HG03039 (cell line): ENCODE data around the gene HDAC1.
A peak's percentile ranks its signal among the peaks of the same experiment; 100 is the strongest.

ENCODE experiments used
- ATAC-seq: cut with Tn5 transposase; IDR thresholded peaks from one replicate; pipeline ENCODE4 v1.9.1; 2021; ENCODE audit warnings: mild to moderate bottlenecking, moderate library complexity; ENCODE audit not compliant: unreplicated experiment

HDAC1 gene

GRCh38 chr1:32321712-32322291 lies 29.9 kb downstream of the HDAC1 start:
- ATAC-seq, result no peak

DNA sequence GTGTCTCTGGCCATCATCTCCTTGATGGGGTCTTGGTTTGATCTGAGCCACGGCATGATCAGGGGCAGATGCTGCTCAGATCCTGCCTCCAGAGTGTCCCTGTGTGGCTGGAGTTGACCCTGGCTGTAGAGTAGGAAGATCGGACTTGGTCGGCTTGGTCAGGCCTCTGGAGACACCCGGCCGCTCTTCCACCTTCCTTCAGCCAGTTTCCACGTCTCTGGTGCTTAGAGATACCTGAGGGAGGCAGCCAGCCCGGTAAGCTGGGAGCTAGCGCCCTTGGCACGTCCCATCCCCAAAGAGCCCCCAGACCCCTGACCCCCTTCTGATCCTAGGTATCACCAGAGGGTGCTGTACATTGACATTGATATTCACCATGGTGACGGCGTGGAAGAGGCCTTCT lies 35.3 kb downstream of the HDAC1 start:
- no peak for ATAC-seq

GRCh38 chr1:32329931-32330466 lies 38.1 kb downstream of the HDAC1 start:
- ATAC-seq, result no peak

GRCh38 chr1:32330558-32331151 lies 38.8 kb downstream of the HDAC1 start:
- no peak for ATAC-seq

DNA sequence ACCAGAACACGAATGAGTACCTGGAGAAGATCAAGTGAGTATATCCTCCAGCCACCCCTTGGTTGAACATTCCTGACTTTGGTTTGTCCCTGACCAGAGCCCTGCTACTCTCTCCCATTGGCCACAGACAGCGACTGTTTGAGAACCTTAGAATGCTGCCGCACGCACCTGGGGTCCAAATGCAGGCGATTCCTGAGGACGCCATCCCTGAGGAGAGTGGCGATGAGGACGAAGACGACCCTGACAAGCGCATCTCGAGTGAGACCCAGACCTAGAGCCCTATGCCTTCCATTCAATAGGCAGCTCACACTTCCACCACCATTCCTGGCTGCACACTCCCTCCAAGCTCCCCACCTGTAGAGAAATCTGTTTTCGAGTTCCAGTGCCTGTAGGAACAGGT lies 39.7 kb downstream of the HDAC1 start:
- ATAC-seq, result no peak

DNA sequence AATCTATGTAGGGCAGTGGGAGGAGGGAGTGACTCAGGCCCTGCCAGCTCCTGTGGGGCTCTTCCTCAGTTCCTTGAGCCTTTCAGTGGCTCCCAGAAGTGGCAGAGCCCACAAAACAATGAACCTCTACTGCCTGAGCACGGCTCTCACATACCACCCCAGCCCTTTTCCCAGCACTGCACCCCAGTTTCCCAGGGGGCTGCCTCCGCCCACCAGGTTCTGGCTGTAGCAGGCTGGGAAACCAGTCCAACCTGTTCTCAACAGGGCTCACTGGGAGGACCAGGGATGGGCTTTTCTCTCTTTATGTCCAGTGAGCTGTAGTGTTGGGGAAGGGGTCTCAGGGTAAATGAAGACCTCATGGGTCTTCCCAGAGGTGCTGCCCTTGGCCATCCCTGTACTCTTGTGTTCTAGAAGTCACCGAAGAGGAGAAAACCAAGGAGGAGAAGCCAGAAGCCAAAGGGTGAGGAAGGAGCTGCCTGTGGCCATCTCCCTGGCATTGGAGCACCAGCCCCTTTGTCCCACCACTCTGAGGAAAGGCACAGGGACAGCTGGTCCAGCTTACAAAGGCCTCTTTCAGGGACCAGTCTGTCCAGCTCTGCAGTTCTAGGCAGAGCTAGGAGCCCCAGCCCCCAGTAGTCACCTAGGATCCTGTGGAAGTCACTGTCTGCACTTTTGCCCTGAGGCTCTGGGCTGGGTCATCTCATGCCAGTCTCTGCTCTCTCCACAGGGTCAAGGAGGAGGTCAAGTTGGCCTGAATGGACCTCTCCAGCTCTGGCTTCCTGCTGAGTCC lies 40.6 kb downstream of the HDAC1 start:
- ATAC-seq, result no peak

GRCh38 chr1:32333251-32333963 lies 41.5 kb downstream of the HDAC1 start:
- ATAC-seq, result no peak

DNA sequence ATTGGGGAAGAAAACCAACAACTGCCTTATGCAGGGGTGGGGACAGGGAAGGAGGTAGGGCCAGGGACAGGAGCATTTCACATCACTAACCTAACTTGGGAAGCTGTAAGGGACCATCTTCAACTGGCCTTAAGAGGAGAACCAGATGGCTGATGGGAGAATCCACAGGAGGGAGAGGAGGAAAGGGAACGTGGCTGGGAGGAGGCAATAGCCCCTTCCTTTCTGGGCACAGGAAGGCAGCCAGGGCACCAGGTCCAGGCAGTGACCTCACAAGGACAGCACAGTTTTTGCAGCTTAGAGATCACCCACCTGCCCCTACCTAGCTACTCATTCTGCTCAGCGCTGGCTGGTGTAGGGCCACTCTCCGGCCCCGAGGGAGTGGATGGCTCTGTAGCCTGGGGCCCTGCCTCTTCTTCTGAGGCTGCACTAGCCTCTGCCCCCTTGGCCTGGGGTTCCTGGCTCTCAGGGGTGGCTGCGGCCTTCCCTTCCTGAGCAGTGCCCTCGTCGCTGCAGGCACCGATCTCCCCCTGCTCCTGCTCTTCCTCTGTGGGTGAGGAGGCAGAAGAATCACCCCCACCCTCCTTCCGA lies 42.5 kb downstream of the HDAC1 start:
- ATAC-seq, result no peak

GRCh38 chr1:32334864-32335534 lies 43.1 kb downstream of the HDAC1 start:
- peak; percentile 26 for ATAC-seq

DNA sequence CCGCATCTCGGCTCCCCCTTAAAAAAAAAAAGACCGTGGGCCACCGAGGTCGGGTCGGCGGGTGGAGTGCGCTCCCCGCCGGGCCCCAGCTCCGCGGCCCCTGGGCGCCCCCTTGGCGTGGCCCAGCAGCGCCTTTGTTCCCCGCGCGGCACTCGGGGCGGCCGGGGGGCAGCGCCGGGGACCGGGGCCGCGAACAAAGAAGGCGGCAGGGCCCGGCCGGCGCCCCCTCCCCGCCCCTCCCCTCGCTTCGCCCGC lies 43.6 kb downstream of the HDAC1 start:
- peak; percentile 7 for ATAC-seq

DNA sequence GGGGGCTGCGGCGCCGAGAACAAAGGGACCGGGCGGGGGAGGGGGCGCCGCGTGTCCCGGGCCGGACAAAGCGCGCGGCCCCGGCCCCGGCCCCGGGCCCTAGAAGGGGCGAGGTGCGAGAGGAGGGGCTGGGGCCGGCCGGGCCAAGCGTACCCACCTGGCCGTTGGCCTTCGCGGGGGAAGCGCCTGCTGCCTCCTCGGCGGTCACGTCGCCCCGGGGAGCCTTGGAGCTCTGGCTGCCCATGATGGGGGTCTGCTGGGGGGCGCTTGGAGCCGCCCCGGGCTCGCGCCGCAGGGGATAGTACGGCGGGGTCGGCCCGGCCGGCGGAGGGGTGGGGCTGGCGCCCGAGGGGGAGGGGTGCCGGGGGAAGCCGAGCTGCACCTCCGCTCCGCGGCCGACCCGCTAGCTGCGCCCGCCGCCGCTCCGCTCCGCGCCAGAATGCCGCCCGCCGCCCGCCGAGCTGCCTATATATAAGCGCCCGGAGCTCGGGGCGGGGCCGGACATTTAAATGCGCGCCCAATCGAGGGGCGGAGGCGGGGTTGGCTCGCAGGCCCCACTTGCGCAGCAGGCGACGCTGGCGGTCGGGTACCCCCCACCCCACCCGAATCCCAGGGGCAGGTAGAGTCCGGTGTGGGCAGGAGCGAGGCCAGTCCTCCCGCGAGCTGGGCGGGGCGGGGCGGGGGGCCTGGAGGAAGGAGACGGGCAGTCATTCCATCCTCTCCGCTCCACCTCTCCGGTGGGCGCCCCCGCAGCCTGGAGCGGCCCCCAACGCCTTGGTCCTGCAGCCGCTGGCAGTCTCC lies 44.1 kb downstream of the HDAC1 start, which contains the start of gene MARCKSL1:
MARCKSL1 (minus strand) TSS at position 444 of the 801 bp plus-strand sequence; CDS start at position 244, 200 bp downstream.
- peak; percentile 34 for ATAC-seq

- no peak for ATAC-seq
Observed at GRCh38 chr1:32336591-32336932, 44.7 kb downstream of the HDAC1 start.

- no peak for ATAC-seq
Observed at GRCh38 chr1:32336963-32337675, 45.2 kb downstream of the HDAC1 start.

DNA sequence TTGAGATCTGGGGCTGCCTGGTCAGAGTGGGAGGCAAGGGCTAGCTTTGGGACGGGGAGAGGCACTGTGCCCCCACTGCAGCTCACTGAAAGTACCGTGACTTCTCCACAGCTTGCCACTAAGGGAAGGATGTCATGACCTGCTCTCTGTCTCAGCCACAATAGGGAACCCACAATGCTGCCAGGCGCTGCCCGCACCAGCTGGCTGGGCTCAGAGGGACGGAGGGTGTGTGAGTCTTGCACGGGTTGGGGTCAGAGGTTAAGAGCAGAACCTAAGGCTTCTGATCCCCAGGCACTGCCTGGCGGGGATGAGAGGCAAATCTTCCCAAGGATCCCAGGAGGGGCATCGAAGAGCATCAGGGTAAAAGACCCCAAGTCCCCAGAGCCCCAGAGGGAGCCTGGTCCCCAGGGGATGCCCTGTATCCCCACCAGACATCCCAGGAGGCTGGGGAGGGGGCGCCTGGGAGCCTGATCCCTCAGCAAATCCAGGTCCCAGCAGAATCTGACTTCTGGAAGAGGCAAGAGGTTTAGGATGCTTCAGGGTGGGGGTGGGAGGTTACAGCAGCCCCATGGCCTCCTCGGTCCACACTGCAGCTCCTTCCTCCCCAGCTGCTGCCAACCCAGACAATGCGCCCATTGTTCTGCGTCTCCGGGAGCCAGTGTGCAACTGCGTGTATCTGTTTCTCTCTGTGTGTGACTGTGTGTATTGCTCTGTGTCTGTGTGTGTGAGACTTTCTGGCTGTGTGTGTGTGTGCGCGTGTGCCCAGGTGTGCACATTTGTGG lies 46.2 kb downstream of the HDAC1 start:
- no peak for ATAC-seq

DNA sequence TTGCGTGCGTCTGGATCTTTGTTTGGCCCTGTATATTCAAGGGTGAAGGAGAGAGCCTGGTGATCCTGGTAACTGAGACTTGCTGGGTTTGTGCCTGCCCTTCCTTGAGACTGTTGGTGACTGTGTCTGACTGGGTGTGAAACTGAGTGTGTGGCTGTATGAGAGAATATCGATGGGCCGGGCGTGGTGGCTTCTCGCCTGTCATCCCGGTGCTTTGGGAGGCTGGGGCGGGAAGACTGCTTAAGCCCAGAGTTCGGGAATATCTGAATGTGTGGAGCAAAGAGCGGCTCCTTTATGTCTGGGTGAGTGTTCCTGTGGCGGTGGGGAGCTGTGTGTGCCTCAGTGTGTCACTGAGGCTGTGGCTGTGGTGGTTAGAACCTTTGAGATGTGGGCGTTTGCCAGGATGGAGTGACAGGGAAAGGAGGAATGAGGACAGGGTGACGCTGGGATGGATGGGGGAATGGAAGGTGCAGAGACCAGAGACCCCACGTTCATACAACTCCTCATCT lies 46.8 kb downstream of the HDAC1 start:
- no peak for ATAC-seq

DNA sequence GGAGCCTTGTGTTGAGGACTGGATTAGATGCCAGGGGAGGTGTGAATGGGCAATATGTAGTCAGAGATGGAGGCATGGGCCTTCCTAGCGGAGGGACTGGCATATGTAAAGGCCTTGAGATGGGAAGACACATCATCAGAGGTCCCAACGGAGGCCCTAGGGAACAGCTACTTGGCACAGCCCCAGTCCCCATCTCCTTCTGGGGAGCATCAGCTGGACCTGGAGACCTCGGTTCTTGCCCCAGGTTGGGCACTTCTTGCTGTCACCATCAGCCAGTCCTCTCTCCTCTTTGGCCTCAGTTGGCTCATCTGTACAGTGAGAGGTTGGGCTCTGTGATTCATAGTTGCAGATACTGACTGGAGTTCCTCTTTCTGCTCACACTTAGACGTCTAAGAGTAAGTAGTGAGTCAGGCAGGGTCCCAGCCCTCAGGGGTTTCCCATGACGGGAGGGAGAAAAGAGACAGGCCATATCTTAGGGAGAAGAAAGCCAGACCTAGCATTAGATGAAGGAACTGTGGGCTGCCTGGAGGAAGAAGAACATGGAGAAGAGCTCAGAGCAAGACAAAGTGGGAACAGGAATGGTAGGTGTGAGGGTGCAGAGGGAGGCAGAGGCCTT lies 47.6 kb downstream of the HDAC1 start:
- no peak for ATAC-seq

DNA sequence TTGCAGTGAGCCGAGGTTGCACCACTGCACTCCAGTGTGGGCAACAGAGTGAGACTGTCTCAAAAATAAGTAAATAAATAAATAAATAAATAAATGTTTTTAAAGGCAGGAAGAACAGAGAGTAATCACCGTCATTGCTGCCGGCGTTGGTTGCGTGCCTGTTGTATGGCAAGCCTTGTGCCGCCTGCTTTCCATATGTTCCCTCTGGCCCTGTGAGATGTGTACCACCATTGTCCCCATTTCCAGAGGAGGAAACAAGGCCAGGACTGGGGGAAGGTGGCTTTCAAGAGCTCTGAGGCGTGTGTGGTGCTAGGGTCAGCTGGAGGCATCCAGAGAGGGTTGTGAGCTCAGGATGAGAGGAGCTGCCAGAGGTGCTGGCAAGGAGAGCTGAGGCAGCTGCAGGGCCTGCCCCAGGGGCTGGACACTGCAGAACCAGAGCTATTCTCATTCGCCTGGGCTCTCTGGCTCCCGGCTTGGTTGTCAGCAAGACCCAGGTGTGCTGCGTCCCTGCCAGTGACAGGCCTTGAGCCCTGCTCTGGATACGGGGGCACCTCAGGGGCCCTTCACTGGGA lies 49.4 kb downstream of the HDAC1 start:
- ATAC-seq, result no peak

DNA sequence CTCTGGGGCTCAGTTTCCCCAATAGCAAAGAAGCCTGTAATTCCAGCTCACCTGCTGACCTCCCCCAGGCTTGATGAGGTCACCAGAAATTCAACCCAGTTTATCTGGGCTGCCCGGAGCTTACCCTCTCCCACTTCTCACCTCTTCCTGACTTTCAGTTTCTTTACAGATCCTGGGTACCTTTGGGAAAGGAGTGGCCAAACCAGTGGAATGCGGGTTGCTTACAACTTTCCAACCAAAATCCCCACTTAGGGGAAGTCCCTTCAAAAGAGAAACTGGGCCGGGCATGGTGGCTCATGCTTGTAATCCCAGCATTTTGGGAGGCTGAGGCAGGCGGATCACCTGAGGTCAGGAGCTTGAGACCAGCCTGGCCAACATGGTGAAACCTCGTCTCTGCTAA lies 50.1 kb downstream of the HDAC1 start:
- no peak for ATAC-seq
